Measurements from ENCODE around the gene CACNA1S.

The CACNA1S gene

GRCh38 chr1:201001962-201002361 lies 110.3 kb downstream of the CACNA1S start:
- H3K4me3 ChIP-seq (ENCODE audit: extremely low read depth, insufficient read depth, low read length, poor library complexity, severe bottlenecking) = no peak overlapping the region
- peaks cover 8% of the 10 kb centered on the region for H3K36me3 ChIP-seq (ENCODE audit: control insufficient read depth, insufficient read depth, low read length)
- WGBS, 2 experiments (ENCODE audit: insufficient coverage in 2 of 2) = 82 to 84% methylated on average over 8 to 9 of the region's 11 CpGs
- H3K9me3 ChIP-seq (ENCODE audit: control insufficient read depth, low read length) = no peaks in the 10 kb centered on the region
- no peak overlapping the region for H3K27ac ChIP-seq (ENCODE audit: low read depth, low read length, severe bottlenecking)
- no peaks in the 10 kb centered on the region for H3K4me1 ChIP-seq (ENCODE audit: control insufficient read depth, insufficient read depth, low read length, poor library complexity, severe bottlenecking)

GRCh38 chr1:201000391-201000790 lies 111.8 kb downstream of the CACNA1S start:
- Histone ChIP-seq H3K36me3 (ENCODE audit: control insufficient read depth, insufficient read depth, low read length) (peaks cover 8% of the 10 kb centered on the region), H3K27ac (ENCODE audit: low read depth, low read length, severe bottlenecking) (no peak overlapping the region), H3K9me3 (ENCODE audit: control insufficient read depth, low read length) (no peaks in the 10 kb centered on the region), H3K4me3 (ENCODE audit: extremely low read depth, insufficient read depth, low read length, poor library complexity, severe bottlenecking) (no peak overlapping the region), H3K4me1 (ENCODE audit: control insufficient read depth, insufficient read depth, low read length, poor library complexity, severe bottlenecking) (no peaks in the 10 kb centered on the region)
- 92 to 94% methylated on average over 14 to 22 of the region's 25 CpGs for WGBS, 2 experiments (ENCODE audit: insufficient coverage in 2 of 2)

- H3K4me1 ChIP-seq (ENCODE audit: control insufficient read depth, insufficient read depth, low read length, poor library complexity, severe bottlenecking) = no peaks in the 10 kb centered on the region
- 85 to 94% methylated on average over 7 to 13 of the region's 14 CpGs for WGBS, 2 experiments (ENCODE audit: insufficient coverage in 2 of 2)
- H3K27ac ChIP-seq (ENCODE audit: low read depth, low read length, severe bottlenecking) = no peak overlapping the region
- no peak overlapping the region for H3K4me3 ChIP-seq (ENCODE audit: extremely low read depth, insufficient read depth, low read length, poor library complexity, severe bottlenecking)
- H3K36me3 ChIP-seq (ENCODE audit: control insufficient read depth, insufficient read depth, low read length) = peaks cover 8% of the 10 kb centered on the region
- H3K9me3 ChIP-seq (ENCODE audit: control insufficient read depth, low read length) = no peaks in the 10 kb centered on the region
These were observed 112.6 kb downstream of the CACNA1S start for GRCh38 chr1:200999667-201000066.

GRCh38 chr1:200998323-200998722 lies 113.9 kb downstream of the CACNA1S start:
- Histone ChIP-seq H3K4me1 (ENCODE audit: control insufficient read depth, insufficient read depth, low read length, poor library complexity, severe bottlenecking) (no peaks in the 10 kb centered on the region), H3K9me3 (ENCODE audit: control insufficient read depth, low read length) (no peaks in the 10 kb centered on the region), H3K4me3 (ENCODE audit: extremely low read depth, insufficient read depth, low read length, poor library complexity, severe bottlenecking) (no peak overlapping the region), H3K36me3 (ENCODE audit: control insufficient read depth, insufficient read depth, low read length) (peaks cover 8% of the 10 kb centered on the region), H3K27ac (ENCODE audit: low read depth, low read length, severe bottlenecking) (no peak overlapping the region)
- WGBS, 2 experiments (ENCODE audit: insufficient coverage in 2 of 2) = 93 to 98% methylated on average over 16 of the region's 16 CpGs

- H3K27ac ChIP-seq (ENCODE audit: low read depth, low read length, severe bottlenecking) = no peak overlapping the region
- peaks cover 17% of the 10 kb centered on the region for H3K36me3 ChIP-seq (ENCODE audit: control insufficient read depth, insufficient read depth, low read length)
- no peak overlapping the region for H3K4me3 ChIP-seq (ENCODE audit: extremely low read depth, insufficient read depth, low read length, poor library complexity, severe bottlenecking)
- no peaks in the 10 kb centered on the region for H3K9me3 ChIP-seq (ENCODE audit: control insufficient read depth, low read length)
- H3K4me1 ChIP-seq (ENCODE audit: control insufficient read depth, insufficient read depth, low read length, poor library complexity, severe bottlenecking) = no peaks in the 10 kb centered on the region
- WGBS, 2 experiments (ENCODE audit: insufficient coverage in 2 of 2) = 84 to 98% methylated on average over 4 of the region's 4 CpGs
These were observed 119.7 kb downstream of the CACNA1S start for GRCh38 chr1:200992382-200993048.

GRCh38 chr1:200991097-200991614 lies 121.1 kb downstream of the CACNA1S start:
- Histone ChIP-seq H3K9me3 (ENCODE audit: control insufficient read depth, low read length) (no peaks in the 10 kb centered on the region), H3K4me3 (ENCODE audit: extremely low read depth, insufficient read depth, low read length, poor library complexity, severe bottlenecking) (no peak overlapping the region), H3K4me1 (ENCODE audit: control insufficient read depth, insufficient read depth, low read length, poor library complexity, severe bottlenecking) (no peaks in the 10 kb centered on the region), H3K36me3 (ENCODE audit: control insufficient read depth, insufficient read depth, low read length) (peaks cover 28% of the 10 kb centered on the region), H3K27ac (ENCODE audit: low read depth, low read length, severe bottlenecking) (no peak overlapping the region)
- WGBS, 2 experiments (ENCODE audit: insufficient coverage in 2 of 2) = 91 to 96% methylated on average over 9 to 10 of the region's 10 CpGs

- WGBS, 2 experiments (ENCODE audit: insufficient coverage in 2 of 2) = 89 to 90% methylated on average over 6 to 8 of the region's 9 CpGs
- H3K9me3 ChIP-seq (ENCODE audit: control insufficient read depth, low read length) = no peaks in the 10 kb centered on the region
- no peak overlapping the region for H3K27ac ChIP-seq (ENCODE audit: low read depth, low read length, severe bottlenecking)
- H3K36me3 ChIP-seq (ENCODE audit: control insufficient read depth, insufficient read depth, low read length) = peaks cover 28% of the 10 kb centered on the region
- H3K4me3 ChIP-seq (ENCODE audit: extremely low read depth, insufficient read depth, low read length, poor library complexity, severe bottlenecking) = no peak overlapping the region
- H3K4me1 ChIP-seq (ENCODE audit: control insufficient read depth, insufficient read depth, low read length, poor library complexity, severe bottlenecking) = no peaks in the 10 kb centered on the region
These were observed 122.1 kb downstream of the CACNA1S start for GRCh38 chr1:200990114-200990513.
